ENCODE measurements around the gene ERN1.

DNA sequence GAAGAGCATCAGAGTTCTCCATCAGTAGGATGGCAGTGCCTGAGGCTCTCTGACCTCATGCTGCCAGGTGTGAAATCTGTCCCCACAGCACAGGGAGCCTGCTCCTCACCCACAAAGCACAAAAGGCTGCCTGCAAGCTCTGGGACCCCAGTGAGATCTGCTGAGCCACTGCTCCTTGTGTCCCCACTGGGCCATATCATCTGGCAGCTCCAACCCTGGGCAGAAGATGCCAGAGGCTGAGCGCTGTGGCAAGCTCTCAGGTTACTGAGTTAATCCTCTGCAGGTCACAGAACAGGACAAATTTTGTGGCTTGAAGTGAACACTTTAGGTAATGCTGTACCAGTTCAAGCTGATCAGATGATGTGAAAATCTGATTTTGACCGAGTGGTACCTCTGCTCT, 26.7 kb upstream of the ERN1 start:
- TF ChIP-seq, protein P1, sequence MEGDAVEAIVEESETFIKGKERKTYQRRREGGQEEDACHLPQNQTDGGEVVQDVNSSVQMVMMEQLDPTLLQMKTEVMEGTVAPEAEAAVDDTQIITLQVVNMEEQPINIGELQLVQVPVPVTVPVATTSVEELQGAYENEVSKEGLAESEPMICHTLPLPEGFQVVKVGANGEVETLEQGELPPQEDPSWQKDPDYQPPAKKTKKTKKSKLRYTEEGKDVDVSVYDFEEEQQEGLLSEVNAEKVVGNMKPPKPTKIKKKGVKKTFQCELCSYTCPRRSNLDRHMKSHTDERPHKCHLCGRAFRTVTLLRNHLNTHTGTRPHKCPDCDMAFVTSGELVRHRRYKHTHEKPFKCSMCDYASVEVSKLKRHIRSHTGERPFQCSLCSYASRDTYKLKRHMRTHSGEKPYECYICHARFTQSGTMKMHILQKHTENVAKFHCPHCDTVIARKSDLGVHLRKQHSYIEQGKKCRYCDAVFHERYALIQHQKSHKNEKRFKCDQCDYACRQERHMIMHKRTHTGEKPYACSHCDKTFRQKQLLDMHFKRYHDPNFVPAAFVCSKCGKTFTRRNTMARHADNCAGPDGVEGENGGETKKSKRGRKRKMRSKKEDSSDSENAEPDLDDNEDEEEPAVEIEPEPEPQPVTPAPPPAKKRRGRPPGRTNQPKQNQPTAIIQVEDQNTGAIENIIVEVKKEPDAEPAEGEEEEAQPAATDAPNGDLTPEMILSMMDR (optimal IDR thresholded peaks at IDR 0.05 in 1 of 3, IDR thresholded peaks at IDR 0.05 in 1 of 3, conservative IDR thresholded peaks at IDR 0.05 in 1 of 3; ENCODE audit: extremely low read depth in 1 of 3, insufficient read depth in 2 of 3, low read length in 3 of 3): no peak
- TF ChIP-seq EZH2 (IDR thresholded peaks at IDR 0.05; ENCODE audit: low read length): no peak
